GM21526 (cell line): ENCODE data around the gene SLC39A2.

Experiments
- ATAC-seq: cut with Tn5 transposase; IDR thresholded peaks from one replicate; pipeline ENCODE4 v1.9.1; 2021; ENCODE audit warnings: moderate library complexity; ENCODE audit not compliant: unreplicated experiment, low FRiP score

The SLC39A2 gene

GRCh38 chr14:21041676-21042433 lies 42.8 kb downstream of the SLC39A2 start, which contains the start of gene RNASE7:
TSS of gene RNASE7 (plus strand) at chr14:21042362. CDS start at chr14:21042993, 631 bp downstream.
- ATAC-seq, result no peak

- ATAC-seq, result no peak
Observed at GRCh38 chr14:21042918-21043317, 43.8 kb downstream of the SLC39A2 start.

- ATAC-seq, result no peak
Observed at GRCh38 chr14:21043387-21043973, 44.4 kb downstream of the SLC39A2 start.

- no peak for ATAC-seq
Observed at GRCh38 chr14:21043974-21044618, 45.0 kb downstream of the SLC39A2 start.

- no peak for ATAC-seq
Observed at GRCh38 chr14:21047378-21047781, 48.3 kb downstream of the SLC39A2 start.

- ATAC-seq, result no peak
Observed at GRCh38 chr14:21048638-21049037, 49.5 kb downstream of the SLC39A2 start.

GRCh38 chr14:21049271-21049673 lies 50.2 kb downstream of the SLC39A2 start:
- no peak for ATAC-seq

GRCh38 chr14:21050597-21050996 lies 51.5 kb downstream of the SLC39A2 start:
- no peak for ATAC-seq
